H1 (cell line): ENCODE data around the gene ITGB5. TPM values are rescaled to one million over a fixed set of nuclear protein-coding genes. Genes with fewer than 3 reads are reported as not detected.

Experiments
- CTCF ChIA-PET: fragments of 300-600 bp; sonication (Branson Sonifier 250); formaldehyde crosslinking; loops from one replicate; lab custom pipeline; 2021; ENCODE audit not compliant: partially characterized antibody; lab: Charles Lee
- POLR2A ChIA-PET: fragments of 300-600 bp; sonication (Branson Sonifier 250); formaldehyde crosslinking; loops from one replicate; lab custom pipeline; 2021; ENCODE audit warnings: inconsistent platforms; ENCODE audit not compliant: partially characterized antibody; lab: Charles Lee
- DNase-seq, 2 experiments: peaks; one replicate each; pipeline versions ENCODE4 v3.0.0 to v3.0.0-alpha.2; 2010 to 2022; ENCODE audit warnings: low spot score in 2 of 2, low read depth in 1 of 2, mixed read lengths in 1 of 2
- FAIRE-seq: peaks from 2 replicates; lab custom pipeline; 2011; peaks lifted over from hg19 to GRCh38; lab: Jason Lieb, UNC
- H2AFZ ChIP-seq: 2 replicates; pipeline ENCODE4 v1.8.1; 2012; ENCODE audit warnings: low read length, inconsistent platforms
- H2AK5ac ChIP-seq: 2 replicates; pipeline ENCODE4 v1.6.1; 2013; ENCODE audit warnings: low read depth, low read length
- H2BK120ac ChIP-seq: replicated peaks from 2 replicates; pipeline ENCODE3; 2013; ENCODE audit warnings: low read depth, low read length, inconsistent platforms
- H2BK12ac ChIP-seq: 2 replicates; pipeline ENCODE4 v1.6.1; 2013; ENCODE audit warnings: low read depth, low read length
- H2BK15ac ChIP-seq: 2 replicates; pipeline ENCODE4 v1.6.1; 2013; ENCODE audit warnings: low read length
- H2BK20ac ChIP-seq: 2 replicates; pipeline ENCODE4 v1.6.1; 2013; ENCODE audit warnings: low read length
- H2BK5ac ChIP-seq: 2 replicates; pipeline ENCODE4 v1.6.1; 2013; ENCODE audit warnings: low read depth, low read length
- H3K14ac ChIP-seq: 2 replicates; pipeline ENCODE4 v1.6.1; 2013; ENCODE audit warnings: inconsistent platforms; ENCODE audit not compliant: insufficient read length
- H3K18ac ChIP-seq: 2 replicates; pipeline ENCODE4 v1.6.1; 2013; ENCODE audit warnings: low read length; ENCODE audit errors: extremely low read depth
- H3K23ac ChIP-seq: 2 replicates; pipeline ENCODE4 v1.6.1; 2013; ENCODE audit warnings: inconsistent platforms; ENCODE audit not compliant: insufficient read length
- H3K23me2 ChIP-seq: 2 replicates; pipeline ENCODE4 v1.6.1; 2013; ENCODE audit warnings: low read depth, low read length
- H3K27ac ChIP-seq: 2 replicates; pipeline ENCODE4 v1.6.1; 2011; ENCODE audit warnings: low read depth, low read length, inconsistent platforms
- H3K27me3 ChIP-seq, 4 experiments: replicated peaks in 1 of 4; 1 replicate in 1 of 4; 2 replicates in 3 of 4; pipeline versions ENCODE4 v1.6.1 to v1.8.1; 2011 to 2013; ENCODE audit warnings: low read length in 3 of 4, mild to moderate bottlenecking in 3 of 4, inconsistent platforms in 2 of 4, mixed read lengths in 2 of 4, moderate library complexity in 1 of 4; ENCODE audit not compliant: control insufficient read depth in 3 of 4, insufficient read depth in 3 of 4; ENCODE audit errors: extremely low read depth in 1 of 4
- H3K36me3 ChIP-seq, 4 experiments: 2 replicates each; pipeline versions ENCODE4 v1.6.1 to v1.8.1; 2011 to 2013; ENCODE audit warnings: mild to moderate bottlenecking in 4 of 4, low read length in 3 of 4, moderate library complexity in 2 of 4, control low read depth in 1 of 4, inconsistent platforms in 1 of 4; ENCODE audit not compliant: insufficient read depth in 4 of 4, control insufficient read depth in 2 of 4
- H3K4ac ChIP-seq: replicated peaks from 2 replicates; pipeline ENCODE3; 2013; ENCODE audit warnings: low read length, low read depth, mixed read lengths, inconsistent platforms; ENCODE audit not compliant: insufficient read length
- H3K4me1 ChIP-seq, 4 experiments: replicated peaks in 1 of 4; 1 replicate in 1 of 4; 2 replicates in 3 of 4; pipeline versions ENCODE4 v1.6.1 to v1.8.1; 2011 to 2013; ENCODE audit warnings: low read length in 3 of 4, inconsistent platforms in 2 of 4, mixed read lengths in 1 of 4; ENCODE audit not compliant: insufficient read depth in 4 of 4, control insufficient read depth in 3 of 4
- H3K4me2 ChIP-seq, 2 experiments: 2 replicates each; pipeline versions ENCODE4 v1.6.1 to v1.8.1; 2011 to 2013; ENCODE audit warnings: low read depth in 2 of 2, low read length in 2 of 2, control low read depth in 1 of 2, inconsistent platforms in 1 of 2, mild to moderate bottlenecking in 1 of 2; ENCODE audit not compliant: insufficient read depth in 1 of 2
- H3K4me3 ChIP-seq, 4 experiments: fragments of 200-600, 300-600 bp in 1 of 4; sonication (generic), shearing (Covaris generic), sonication (Bioruptor Twin) in 1 of 4; 2 replicates each; pipeline versions ENCODE4 v1.5.1 to v1.8.1; 2011 to 2016; ENCODE audit warnings: low read length in 4 of 4, low read depth in 3 of 4, control low read depth in 2 of 4, inconsistent platforms in 2 of 4, mild to moderate bottlenecking in 2 of 4, mixed read lengths in 1 of 4, moderate library complexity in 1 of 4; ENCODE audit not compliant: insufficient read depth in 2 of 4; ENCODE audit errors: extremely low read depth in 1 of 4
- H3K56ac ChIP-seq: replicated peaks from 2 replicates; pipeline ENCODE3; 2013; ENCODE audit warnings: low read depth, mild to moderate bottlenecking, mixed read lengths, low read length, inconsistent platforms; ENCODE audit not compliant: insufficient read length
- H3K79me1 ChIP-seq: 2 replicates; pipeline ENCODE4 v1.6.1; 2013; ENCODE audit warnings: low read depth, low read length, control low read depth
- H3K79me2 ChIP-seq, 2 experiments: 2 replicates each; pipeline versions ENCODE4 v1.6.1 to v1.8.1; 2012 to 2013; ENCODE audit warnings: low read length in 2 of 2, mild to moderate bottlenecking in 2 of 2, inconsistent platforms in 1 of 2; ENCODE audit not compliant: insufficient read depth in 2 of 2, control insufficient read depth in 1 of 2
- H3K9ac ChIP-seq, 4 experiments: replicated peaks in 1 of 4; 1 replicate in 1 of 4; 2 replicates in 3 of 4; pipeline versions ENCODE4 v1.6.1 to v1.8.1; 2011 to 2013; ENCODE audit warnings: low read depth in 3 of 4, low read length in 3 of 4, control low read depth in 2 of 4, mild to moderate bottlenecking in 2 of 4, moderate library complexity in 2 of 4, inconsistent platforms in 1 of 4; ENCODE audit errors: extremely low read depth in 1 of 4
- H3K9me3 ChIP-seq, 2 experiments: 2 replicates each; pipeline versions ENCODE4 v1.6.1 to v1.8.1; 2012 to 2013; ENCODE audit warnings: mild to moderate bottlenecking in 2 of 2, moderate library complexity in 2 of 2, control low read depth in 1 of 2, inconsistent platforms in 1 of 2, low read depth in 1 of 2, low read length in 1 of 2, mixed read lengths in 1 of 2; ENCODE audit not compliant: insufficient read depth in 2 of 2
- H4K20me1 ChIP-seq, 2 experiments: replicated peaks in 1 of 2; 2 replicates each; pipeline versions ENCODE3 to v1.8.1; 2011 to 2013; ENCODE audit warnings: inconsistent platforms in 2 of 2, low read length in 2 of 2, mild to moderate bottlenecking in 1 of 2; ENCODE audit not compliant: insufficient read depth in 2 of 2, control insufficient read depth in 1 of 2
- H4K5ac ChIP-seq: 2 replicates; pipeline ENCODE4 v1.6.1; 2013; ENCODE audit warnings: low read length, low read depth, mixed read lengths, inconsistent platforms; ENCODE audit not compliant: insufficient read length
- H4K8ac ChIP-seq: 2 replicates; pipeline ENCODE4 v1.8.0; 2013; ENCODE audit warnings: mild to moderate bottlenecking, moderate library complexity, low read length, inconsistent platforms; ENCODE audit not compliant: insufficient read depth; ENCODE audit errors: extremely low read depth
- H4K91ac ChIP-seq: replicated peaks from 2 replicates; pipeline ENCODE3; 2013; ENCODE audit warnings: low read length, mixed read lengths, inconsistent platforms; ENCODE audit not compliant: insufficient read length
- BRCA1 ChIP-seq: IDR thresholded peaks from 2 replicates; pipeline ENCODE4 v1.6.1; 2012; ENCODE audit warnings: low read depth, low read length, improper control_type of control experiment
- CHD1 ChIP-seq: IDR thresholded peaks from 2 replicates; pipeline ENCODE4 v1.6.1; 2012; ENCODE audit warnings: low read depth, low read length, improper control_type of control experiment
- CHD2 ChIP-seq: IDR thresholded peaks from 2 replicates; pipeline ENCODE4 v1.6.1; 2012; ENCODE audit warnings: low read length, improper control_type of control experiment
- JUN ChIP-seq: IDR thresholded peaks from 2 replicates; pipeline ENCODE4 v1.6.1; 2011; ENCODE audit warnings: low read depth, mild to moderate bottlenecking, improper control_type of control experiment, low read length
- JUND ChIP-seq: IDR thresholded peaks from 2 replicates; pipeline ENCODE4 v1.6.1; 2011; ENCODE audit warnings: mild to moderate bottlenecking, improper control_type of control experiment, low read length
- KDM1A ChIP-seq: fragments of 200-600, 300-600 bp; sonication (generic); IDR thresholded peaks from 2 replicates; pipeline ENCODE4 v1.7.1; 2016; ENCODE audit warnings: mild to moderate bottlenecking, low read length, borderline replicate concordance
- PHF8 ChIP-seq: fragments of 200-600 bp; sonication (generic); conservative IDR thresholded peaks from 2 replicates; pipeline ENCODE4 v1.7.1; 2012; ENCODE audit warnings: low read depth, mild to moderate bottlenecking, inconsistent platforms, low read length, moderate library complexity
- SIRT6 ChIP-seq: IDR thresholded peaks from one replicate; pipeline ENCODE4 v1.7.1; 2012; ENCODE audit warnings: low read length, inconsistent platforms
- SP2 ChIP-seq: IDR thresholded peaks from 2 replicates; pipeline ENCODE4 v1.6.1; 2012; ENCODE audit warnings: mild to moderate bottlenecking, low read length, inconsistent platforms
- SRF ChIP-seq: IDR thresholded peaks from 2 replicates; pipeline ENCODE4 v1.6.1; 2011; ENCODE audit warnings: mild to moderate bottlenecking, low read depth, low read length, moderate library complexity
- TAF1 ChIP-seq: IDR thresholded peaks from 2 replicates; pipeline ENCODE4 v1.6.1; 2011; ENCODE audit warnings: mild to moderate bottlenecking, low read depth, low read length
- ZNF274 ChIP-seq: IDR thresholded peaks from 2 replicates; pipeline ENCODE4 v1.7.0; 2012; ENCODE audit warnings: low read length, borderline replicate concordance; ENCODE audit errors: extremely low read depth
- WGBS, 2 experiments: shearing (Covaris generic) in 1 of 2; methylation state at CpG; one replicate each; pipeline versions ENCODE4 v1.1.6 to v1.1.7; 2013 to 2015; ENCODE audit warnings: low lambda C conversion rate in 2 of 2, mixed read lengths in 2 of 2, inconsistent platforms in 1 of 2, low coverage in 1 of 2, missing lambda C conversion rate in 1 of 2; ENCODE audit not compliant: insufficient replicate concordance in 2 of 2, insufficient coverage in 1 of 2, insufficient read length in 1 of 2; ENCODE audit errors: extremely low coverage in 1 of 2, missing lambda C conversion rate in 1 of 2; 5-methylcytosine and 5-hydroxymethylcytosine counted together
- polyA plus RNA-seq, 7 experiments: library from polyadenylated mRNA; depleted of rRNA in 3 of 7; stranded (reverse) in 5 of 7; unstranded in 2 of 7; fragments of >200 nt in 5 of 7; fragments of 200-250 nt in 2 of 7; gene quantifications; 1 replicate in 5 of 7; 2 replicates in 1 of 7; 4 replicates in 1 of 7; pipeline versions ENCODE4 v1.2.1 to v1.2.3, GENCODE V29; 2011 to 2013; ENCODE audit warnings: missing spikeins in 2 of 7, mixed read lengths in 2 of 7
- total RNA-seq: library from RNA; stranded (reverse); fragmentation: NEBNext Ultra II Directional; extraction: Animal tissue kit (Norgen Biotek cat#: 25700); gene quantifications from 2 replicates; pipeline ENCODE4 v1.2.1, GENCODE V29; 2021
- TF ChIP-seq, protein P1 (sequence below): IDR thresholded peaks from 2 replicates; pipeline ENCODE4 v1.6.1; 2012; ENCODE audit warnings: inconsistent platforms
- TF ChIP-seq, protein P2 (sequence below): IDR thresholded peaks from 2 replicates; pipeline ENCODE4 v1.6.1; 2011; ENCODE audit warnings: low read length, improper control_type of control experiment

Gene ITGB5
- total and polyA plus RNA-seq, 2 of the 8 experiments (the other 6 are each of a cell fraction or from before 2014, with no cell fraction given), result 101 to 268 TPM

DNA sequence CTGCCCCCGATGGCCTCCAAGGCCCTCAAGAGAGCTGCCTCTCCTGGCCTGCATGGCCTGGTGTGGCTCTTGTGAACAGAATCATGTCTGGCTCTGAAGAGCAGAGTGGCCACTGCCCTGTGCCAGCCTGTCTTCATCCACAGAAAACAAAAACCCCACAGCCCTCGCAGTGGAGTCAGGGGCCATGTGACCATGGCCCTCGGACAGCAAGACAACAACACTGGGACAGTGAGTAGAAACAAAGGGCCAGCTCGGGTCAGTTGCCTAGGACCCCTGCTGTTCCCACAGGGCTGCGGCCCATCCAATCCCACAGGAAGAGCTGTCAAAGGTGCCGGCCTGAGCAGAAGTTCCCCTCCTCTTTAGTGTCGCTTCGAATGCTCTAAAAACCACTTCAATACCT is 84.5 kb downstream of the ITGB5 start:
- Histone ChIP-seq H2BK120ac (no peak overlapping the region), H3K14ac (no peak overlapping the region), H2BK15ac (no peak overlapping the region), H3K27ac (no peak overlapping the region), H3K23ac (no peak overlapping the region), H3K79me2 (no peaks in the 10 kb centered on the region), H3K9ac (no peak overlapping the region), H2BK20ac (no peak overlapping the region), H2BK12ac (no peak overlapping the region), H3K79me1 (no peaks in the 10 kb centered on the region; the same call in 1 of the 2 replicates), H3K4ac (no peak overlapping the region), H3K56ac (no peak overlapping the region), H3K27me3 (no peaks in the 10 kb centered on the region), H3K4me2 (no peak overlapping the region), H2AFZ (no peak overlapping the region), H2AK5ac (no peak overlapping the region), H3K4me3 (no peak overlapping the region), H4K91ac (no peak overlapping the region), H3K23me2 (no peaks in the 10 kb centered on the region), H3K18ac (no peak overlapping the region), H3K9me3 (no peaks in the 10 kb centered on the region), H3K4me1 (peaks cover 2 to 16% (median 4%) of the 10 kb centered on the region in 4 experiments; a peak in 6 of 7 replicates), H2BK5ac (no peak overlapping the region; the same call in 1 of the 2 replicates), H3K36me3 (0 out of 8 replicates have a peak, but pooled peaks cover 0 to 5% (median 0%) of the 10 kb centered on the region in 4 experiments), H4K8ac (no peak overlapping the region), H4K20me1 (peaks cover 0 to 1% of the 10 kb centered on the region in 2 experiments), H4K5ac (no peak overlapping the region)
- POLR2A ChIA-PET, result interaction anchor here (0.6 to 1.5 kb wide), 2 partner anchors 24 to 304 kb away, joined by 3 read pairs; no protein-coding TSS in a partner anchor
- WGBS, 2 experiments, result 84% methylated on average over 8 of the region's 8 CpGs; no CpG with 5 or more reads in 1 of the 2 experiments
- CTCF ChIA-PET, result interaction anchor here (0.6 to 2.1 kb wide), 10 partner anchors 15 to 198 kb away, joined by 3 to 11 read pairs (median 3); no protein-coding TSS in a partner anchor
- FAIRE-seq (no peak), DNase-seq (no peak)
- no peak for TF ChIP-seq JUND
- TF ChIP-seq CHD1, result no peak
- no peak for TF ChIP-seq SP2
- no peak for TF ChIP-seq ZNF274
- TF ChIP-seq SRF, result no peak
- TF ChIP-seq JUN, result no peak
- no peak for TF ChIP-seq TAF1
- TF ChIP-seq SIRT6, result no peak
- TF ChIP-seq, protein P1, sequence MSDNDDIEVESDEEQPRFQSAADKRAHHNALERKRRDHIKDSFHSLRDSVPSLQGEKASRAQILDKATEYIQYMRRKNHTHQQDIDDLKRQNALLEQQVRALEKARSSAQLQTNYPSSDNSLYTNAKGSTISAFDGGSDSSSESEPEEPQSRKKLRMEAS, result no peak
- TF ChIP-seq KDM1A, result no peak
- TF ChIP-seq CHD2, result no peak
- TF ChIP-seq BRCA1, result no peak
- no peak for TF ChIP-seq PHF8
- TF ChIP-seq, protein P2, sequence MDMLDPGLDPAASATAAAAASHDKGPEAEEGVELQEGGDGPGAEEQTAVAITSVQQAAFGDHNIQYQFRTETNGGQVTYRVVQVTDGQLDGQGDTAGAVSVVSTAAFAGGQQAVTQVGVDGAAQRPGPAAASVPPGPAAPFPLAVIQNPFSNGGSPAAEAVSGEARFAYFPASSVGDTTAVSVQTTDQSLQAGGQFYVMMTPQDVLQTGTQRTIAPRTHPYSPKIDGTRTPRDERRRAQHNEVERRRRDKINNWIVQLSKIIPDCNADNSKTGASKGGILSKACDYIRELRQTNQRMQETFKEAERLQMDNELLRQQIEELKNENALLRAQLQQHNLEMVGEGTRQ, result no peak
